HepG2 (cell line): ENCODE measurements around the gene SLC25A25. TPM values are rescaled to one million over a fixed set of nuclear protein-coding genes. Genes with fewer than 3 reads are reported as not detected.

Source experiments
- ELF1 ChIP-seq: sonication (generic); formaldehyde crosslinking; IDR thresholded peaks from 2 replicates; pipeline ENCODE4 v1.4.0; 2020; ENCODE audit warnings: missing genetic modification reagents
- FOXA3 ChIP-seq: IDR thresholded peaks from 2 replicates; pipeline ENCODE4 v1.6.1; 2016; ENCODE audit warnings: missing genetic modification reagents, missing compliant biosample characterization
- HNRNPLL ChIP-seq: fragments of 200-400 bp; formaldehyde crosslinking; IDR thresholded peaks from 2 replicates; pipeline ENCODE4 v1.6.1; 2017; ENCODE audit warnings: mild to moderate bottlenecking, low read depth, low read length; ENCODE audit not compliant: poor library complexity, severe bottlenecking
- HOXA5 ChIP-seq: sonication (generic); formaldehyde crosslinking; IDR thresholded peaks from 2 replicates; pipeline ENCODE4 v1.4.0; 2020; ENCODE audit warnings: missing genetic modification reagents
- KDM6A ChIP-seq: IDR thresholded peaks from 2 replicates; pipeline ENCODE4 v1.6.1; 2016; ENCODE audit warnings: low read depth
- POGZ ChIP-seq: sonication (generic); formaldehyde crosslinking; IDR thresholded peaks from 2 replicates; pipeline ENCODE4 v1.4.0; 2020; ENCODE audit warnings: mild to moderate bottlenecking, missing genetic modification reagents
- XRCC5 ChIP-seq: fragments of 200-400 bp; formaldehyde crosslinking; optimal IDR thresholded peaks from 2 replicates; pipeline ENCODE3; 2017; ENCODE audit warnings: mild to moderate bottlenecking, low read length
- ZNF207 ChIP-seq: fragments of 450-650 bp; IDR thresholded peaks from 2 replicates; pipeline ENCODE4 v1.6.1; 2016; ENCODE audit warnings: antibody characterized with exemption, borderline replicate concordance
- ZNF280B ChIP-seq: sonication (generic); formaldehyde crosslinking; IDR thresholded peaks from 2 replicates; pipeline ENCODE4 v1.5.0; 2020; ENCODE audit warnings: missing genetic modification reagents, mild to moderate bottlenecking, borderline replicate concordance
- ZNF432 ChIP-seq: sonication (generic); formaldehyde crosslinking; IDR thresholded peaks from 2 replicates; pipeline ENCODE4 v1.5.0; 2020; ENCODE audit warnings: missing genetic modification reagents, mild to moderate bottlenecking, borderline replicate concordance
- ZNF687 ChIP-seq: sonication (generic); formaldehyde crosslinking; IDR thresholded peaks from 2 replicates; pipeline ENCODE4 v1.5.1; 2020; ENCODE audit warnings: mild to moderate bottlenecking, missing genetic modification reagents, moderate library complexity
- ZNF878 ChIP-seq: sonication (generic); formaldehyde crosslinking; IDR thresholded peaks from 2 replicates; pipeline ENCODE4 v1.8.1; 2023; ENCODE audit warnings: mild to moderate bottlenecking, missing genetic modification reagents, moderate library complexity
- ZNF891 ChIP-seq: sonication (generic); formaldehyde crosslinking; IDR thresholded peaks from 2 replicates; pipeline ENCODE4 v1.5.0; 2020; ENCODE audit warnings: mild to moderate bottlenecking, missing genetic modification reagents
- polyA plus RNA-seq, 8 experiments: library from polyadenylated mRNA; depleted of rRNA in 3 of 8; stranded (reverse) in 7 of 8; unstranded in 1 of 8; fragments of >200 nt; fragmentation: Illumina TruSeq in 4 of 8; extraction: Trizol in 4 of 8; gene quantifications; 2 replicates each; pipeline versions ENCODE4 v1.2.1 to v1.2.3, GENCODE V29; 2011 to 2016; ENCODE audit warnings: low read depth in 4 of 8, missing spikeins in 1 of 8, mixed read lengths in 1 of 8; ENCODE audit not compliant: insufficient read depth in 1 of 8
- total RNA-seq, 5 experiments: library from RNA; depleted of rRNA; stranded (reverse); fragments of >200 nt; fragmentation: Illumina TruSeq; extraction: Trizol; gene quantifications; 2 replicates each; pipeline ENCODE4 v1.2.3, GENCODE V29; 2016; ENCODE audit warnings: low read depth in 1 of 5
- TF ChIP-seq, protein P1 (sequence below): sonication (generic); formaldehyde crosslinking; IDR thresholded peaks from 2 replicates; pipeline ENCODE4 v1.4.0; 2020; ENCODE audit warnings: missing genetic modification reagents, borderline replicate concordance
- TF ChIP-seq, protein P2 (sequence below): sonication (generic); formaldehyde crosslinking; IDR thresholded peaks from 2 replicates; pipeline ENCODE4 v1.5.0; 2020; ENCODE audit warnings: mild to moderate bottlenecking, missing genetic modification reagents

SLC25A25 gene
- total and polyA plus RNA-seq, 2 of the 13 experiments (the other 11 are each of a cell fraction or from before 2014, with no cell fraction given) = 10.5 to 24.8 TPM

GRCh38 chr9:128117613-128118471, 49.8 kb downstream of the SLC25A25 start (continued):
- TF ChIP-seq HOXA5 (CRISPR knock-in tag) = 0 out of 2 replicates have a peak, but pooled peaks have one; percentile 24
- TF ChIP-seq ZNF432 (CRISPR knock-in tag) = no peak
- TF ChIP-seq, protein P1, sequence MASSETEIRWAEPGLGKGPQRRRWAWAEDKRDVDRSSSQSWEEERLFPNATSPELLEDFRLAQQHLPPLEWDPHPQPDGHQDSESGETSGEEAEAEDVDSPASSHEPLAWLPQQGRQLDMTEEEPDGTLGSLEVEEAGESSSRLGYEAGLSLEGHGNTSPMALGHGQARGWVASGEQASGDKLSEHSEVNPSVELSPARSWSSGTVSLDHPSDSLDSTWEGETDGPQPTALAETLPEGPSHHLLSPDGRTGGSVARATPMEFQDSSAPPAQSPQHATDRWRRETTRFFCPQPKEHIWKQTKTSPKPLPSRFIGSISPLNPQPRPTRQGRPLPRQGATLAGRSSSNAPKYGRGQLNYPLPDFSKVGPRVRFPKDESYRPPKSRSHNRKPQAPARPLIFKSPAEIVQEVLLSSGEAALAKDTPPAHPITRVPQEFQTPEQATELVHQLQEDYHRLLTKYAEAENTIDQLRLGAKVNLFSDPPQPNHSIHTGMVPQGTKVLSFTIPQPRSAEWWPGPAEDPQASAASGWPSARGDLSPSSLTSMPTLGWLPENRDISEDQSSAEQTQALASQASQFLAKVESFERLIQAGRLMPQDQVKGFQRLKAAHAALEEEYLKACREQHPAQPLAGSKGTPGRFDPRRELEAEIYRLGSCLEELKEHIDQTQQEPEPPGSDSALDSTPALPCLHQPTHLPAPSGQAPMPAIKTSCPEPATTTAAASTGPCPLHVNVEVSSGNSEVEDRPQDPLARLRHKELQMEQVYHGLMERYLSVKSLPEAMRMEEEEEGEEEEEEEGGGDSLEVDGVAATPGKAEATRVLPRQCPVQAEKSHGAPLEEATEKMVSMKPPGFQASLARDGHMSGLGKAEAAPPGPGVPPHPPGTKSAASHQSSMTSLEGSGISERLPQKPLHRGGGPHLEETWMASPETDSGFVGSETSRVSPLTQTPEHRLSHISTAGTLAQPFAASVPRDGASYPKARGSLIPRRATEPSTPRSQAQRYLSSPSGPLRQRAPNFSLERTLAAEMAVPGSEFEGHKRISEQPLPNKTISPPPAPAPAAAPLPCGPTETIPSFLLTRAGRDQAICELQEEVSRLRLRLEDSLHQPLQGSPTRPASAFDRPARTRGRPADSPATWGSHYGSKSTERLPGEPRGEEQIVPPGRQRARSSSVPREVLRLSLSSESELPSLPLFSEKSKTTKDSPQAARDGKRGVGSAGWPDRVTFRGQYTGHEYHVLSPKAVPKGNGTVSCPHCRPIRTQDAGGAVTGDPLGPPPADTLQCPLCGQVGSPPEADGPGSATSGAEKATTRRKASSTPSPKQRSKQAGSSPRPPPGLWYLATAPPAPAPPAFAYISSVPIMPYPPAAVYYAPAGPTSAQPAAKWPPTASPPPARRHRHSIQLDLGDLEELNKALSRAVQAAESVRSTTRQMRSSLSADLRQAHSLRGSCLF = no peak
- peak; percentile 59; the same call in 1 of the 2 replicates for TF ChIP-seq ZNF891 (CRISPR knock-in tag)
- TF ChIP-seq POGZ (CRISPR knock-in tag) = peak; percentile 52; the same call in 1 of the 2 replicates
- TF ChIP-seq ZNF878 (CRISPR knock-in tag) = no peak
- TF ChIP-seq HNRNPLL = peak; percentile 37
- TF ChIP-seq XRCC5 = peak; percentile 98
- TF ChIP-seq ELF1 (CRISPR knock-in tag) = peak; percentile 71
- peak; percentile 86 for TF ChIP-seq ZNF687 (CRISPR knock-in tag)
- no peak for TF ChIP-seq ZNF207
- TF ChIP-seq FOXA3 (CRISPR knock-in tag) = peak; percentile 58; the same call in 1 of the 2 replicates
- no peak for TF ChIP-seq KDM6A (CRISPR knock-in tag)
- TF ChIP-seq, protein P2, sequence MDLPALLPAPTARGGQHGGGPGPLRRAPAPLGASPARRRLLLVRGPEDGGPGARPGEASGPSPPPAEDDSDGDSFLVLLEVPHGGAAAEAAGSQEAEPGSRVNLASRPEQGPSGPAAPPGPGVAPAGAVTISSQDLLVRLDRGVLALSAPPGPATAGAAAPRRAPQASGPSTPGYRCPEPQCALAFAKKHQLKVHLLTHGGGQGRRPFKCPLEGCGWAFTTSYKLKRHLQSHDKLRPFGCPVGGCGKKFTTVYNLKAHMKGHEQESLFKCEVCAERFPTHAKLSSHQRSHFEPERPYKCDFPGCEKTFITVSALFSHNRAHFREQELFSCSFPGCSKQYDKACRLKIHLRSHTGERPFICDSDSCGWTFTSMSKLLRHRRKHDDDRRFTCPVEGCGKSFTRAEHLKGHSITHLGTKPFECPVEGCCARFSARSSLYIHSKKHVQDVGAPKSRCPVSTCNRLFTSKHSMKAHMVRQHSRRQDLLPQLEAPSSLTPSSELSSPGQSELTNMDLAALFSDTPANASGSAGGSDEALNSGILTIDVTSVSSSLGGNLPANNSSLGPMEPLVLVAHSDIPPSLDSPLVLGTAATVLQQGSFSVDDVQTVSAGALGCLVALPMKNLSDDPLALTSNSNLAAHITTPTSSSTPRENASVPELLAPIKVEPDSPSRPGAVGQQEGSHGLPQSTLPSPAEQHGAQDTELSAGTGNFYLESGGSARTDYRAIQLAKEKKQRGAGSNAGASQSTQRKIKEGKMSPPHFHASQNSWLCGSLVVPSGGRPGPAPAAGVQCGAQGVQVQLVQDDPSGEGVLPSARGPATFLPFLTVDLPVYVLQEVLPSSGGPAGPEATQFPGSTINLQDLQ (CRISPR knock-in tag) = no peak
- TF ChIP-seq ZNF280B = no peak; the same call in none of the 2 replicates
